Fibroblast of skin of back (primary cell): ENCODE results near the gene RGS14. TPM values are rescaled to one million over a fixed set of nuclear protein-coding genes. Genes with fewer than 3 reads are reported as not detected.
A peak's percentile ranks its signal among the peaks of the same experiment; 100 is the strongest.

Source experiments
- DNase-seq: peaks from one replicate; pipeline ENCODE4 v3.0.0-alpha.2; 2013
- polyA plus RNA-seq, 2 experiments: library from polyadenylated mRNA; unstranded; fragments of 120-200 nt; gene quantifications; one replicate each; pipeline ENCODE4 v1.2.1, GENCODE V29; 2013; ENCODE audit not compliant: insufficient read length in 2 of 2

The RGS14 gene
- polyA plus RNA-seq (2013, experiment 1 of 2; ENCODE audit: insufficient read length): 6.0 TPM
- 3.9 TPM for polyA plus RNA-seq (2013, experiment 2 of 2; ENCODE audit: insufficient read length)

GRCh38 chr5:177357459-177358351 is at the start of gene RGS14:
RGS14 (plus strand) TSS chr5:177357924; CDS start chr5:177358025, 101 bp downstream.
- DNase-seq: peak; percentile 32

GRCh38 chr5:177308740-177309139 is 49.0 kb upstream of the RGS14 start:
- no peak for DNase-seq

- peak; percentile 61 for DNase-seq
These were observed 48.2 kb upstream of the RGS14 start for GRCh38 chr5:177309351-177310191.

GRCh38 chr5:177310332-177310731 is 47.4 kb upstream of the RGS14 start:
- no peak for DNase-seq

GRCh38 chr5:177310757-177311391 is 46.9 kb upstream of the RGS14 start:
- peak; percentile 32 for DNase-seq

- no peak for DNase-seq
These were observed 46.4 kb upstream of the RGS14 start for GRCh38 chr5:177311392-177311722.

- peak; percentile 96 for DNase-seq
These were observed 45.7 kb upstream of the RGS14 start, which contains the start of gene MXD3 for GRCh38 chr5:177311723-177312648. MXD3 (minus strand) TSS chr5:177311898; CDS start chr5:177311830, 68 bp downstream.

GRCh38 chr5:177312649-177313181 is 45.0 kb upstream of the RGS14 start:
- peak; percentile 55 for DNase-seq

- DNase-seq: no peak
These were observed 44.0 kb upstream of the RGS14 start for GRCh38 chr5:177313561-177314259.

GRCh38 chr5:177314376-177315342 is 43.1 kb upstream of the RGS14 start:
- no peak for DNase-seq

- DNase-seq: no peak
These were observed 42.3 kb upstream of the RGS14 start for GRCh38 chr5:177315411-177315810.

- DNase-seq: no peak
These were observed 41.7 kb upstream of the RGS14 start for GRCh38 chr5:177316005-177316404.

- DNase-seq: peak; percentile 70
These were observed 39.8 kb upstream of the RGS14 start for GRCh38 chr5:177317959-177318377.

- DNase-seq: no peak
These were observed 37.7 kb upstream of the RGS14 start for GRCh38 chr5:177319913-177320588.

GRCh38 chr5:177320879-177321278 is 36.8 kb upstream of the RGS14 start:
- no peak for DNase-seq

GRCh38 chr5:177325868-177326381 is 31.8 kb upstream of the RGS14 start:
- no peak for DNase-seq

GRCh38 chr5:177327539-177328522 is 29.9 kb upstream of the RGS14 start:
- no peak for DNase-seq
